ENCODE measurements around the gene TAS1R1. TPM values are rescaled to one million over a fixed set of nuclear protein-coding genes. Genes with fewer than 3 reads are reported as not detected.
A peak's percentile ranks its signal among the peaks of the same experiment; 100 is the strongest.
"Not testable (repeated sequence)": the region's sequence is repeated elsewhere in the genome, so short reads cannot be mapped to it uniquely, and the experiment has no call there.

TAS1R1 gene
- total RNA-seq, 1 donor from 2014 or later: not detected

GRCh38 chr1:6554031-6554906, 838 bp upstream of the TAS1R1 start, which contains the start of gene NOL9:
NOL9 (minus strand) TSS chr1:6554513; CDS start chr1:6554502, 11 bp downstream.
- no peak for DNase-seq (ENCODE audit: extremely low spot score in 2 of 2)
- H3K4me3 ChIP-seq: peak within 1 kb of the TSS; percentile 100
- intact Hi-C loops (cut with DNase I): no loop called here
- H3K27ac ChIP-seq: peak within 1 kb of the TSS; percentile 73
- no peaks in the 10 kb centered on the region for H3K27me3 ChIP-seq
- TF ChIP-seq POLR2AphosphoS5 (IDR thresholded peaks at IDR 0.05; ENCODE audit: insufficient read depth in 1 of 2, low read depth in 1 of 2) (peak; percentile 72 to 87), CTCF (IDR thresholded peaks at IDR 0.05) (peak; percentile 84 to 95 (median 94)), POLR2A (IDR thresholded peaks at IDR 0.05) (peak in 1 of 2 donors; percentile 21)
- peaks cover 24% of the 10 kb centered on the region for H3K4me1 ChIP-seq
- peaks cover 0 to 14% of the 10 kb centered on the region in 2 donors for H3K36me3 ChIP-seq
- no peaks in the 10 kb centered on the region for H3K9me3 ChIP-seq

DNA sequence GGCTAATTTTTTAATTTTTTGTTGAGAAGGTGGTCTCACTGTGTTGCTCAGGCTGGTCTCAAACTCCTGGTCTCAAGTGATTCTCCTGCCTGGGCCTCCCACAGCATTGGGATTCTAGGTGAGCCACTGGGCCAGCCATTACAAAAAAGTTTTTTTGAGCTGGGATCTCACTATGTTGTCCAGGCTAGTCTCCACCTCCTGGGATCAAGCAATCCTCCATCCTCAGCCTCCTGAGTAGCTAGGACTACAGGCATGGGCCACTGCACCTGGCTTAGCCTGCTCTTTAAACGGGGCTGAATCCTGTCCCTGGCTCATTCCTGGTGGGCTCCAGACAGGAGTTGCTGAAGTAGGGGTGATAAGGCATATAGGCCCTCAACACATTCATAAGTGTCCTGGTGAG, 2.5 kb downstream of the TAS1R1 start:
- intact Hi-C loops (cut with DNase I): loop anchor here (5.0 kb wide), 1 partner anchor 90 kb away; no protein-coding TSS in a partner anchor
- no peak for DNase-seq (ENCODE audit: extremely low spot score in 2 of 2)
- TF ChIP-seq CTCF (IDR thresholded peaks at IDR 0.05) (no peak), POLR2AphosphoS5 (IDR thresholded peaks at IDR 0.05; ENCODE audit: insufficient read depth in 1 of 2, low read depth in 1 of 2) (no peak), POLR2A (IDR thresholded peaks at IDR 0.05) (no peak)

DNA sequence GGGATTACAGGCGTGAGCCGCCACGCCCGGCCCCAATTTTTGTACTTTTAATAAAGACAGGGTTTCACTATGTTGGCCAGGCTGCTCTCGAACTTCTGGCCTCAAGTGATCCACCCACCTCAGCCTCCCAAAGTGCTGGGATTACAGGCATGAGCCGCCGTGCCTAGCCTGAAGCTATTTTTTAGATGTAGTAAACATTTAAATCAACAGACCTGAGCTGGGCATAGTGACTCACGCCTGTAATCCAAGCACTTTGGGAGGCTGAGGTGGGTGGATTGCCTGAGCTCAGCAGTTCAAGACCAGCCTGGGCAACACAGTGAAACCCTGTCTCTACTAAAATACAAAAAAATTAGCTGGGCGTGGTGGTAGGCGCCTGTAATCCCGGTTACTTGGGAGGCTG, 4.1 kb downstream of the TAS1R1 start:
- intact Hi-C loops (cut with DNase I): loop anchor here (5.0 kb wide), 1 partner anchor 88 kb away; no protein-coding TSS in a partner anchor
- H3K36me3 ChIP-seq; H3K4me3 ChIP-seq; H3K27ac ChIP-seq; H3K27me3 ChIP-seq; H3K4me1 ChIP-seq; DNase-seq (ENCODE audit: extremely low spot score in 2 of 2); H3K9me3 ChIP-seq: not testable (repeated sequence)

More for the DNA sequence above, 2.5 kb downstream of the TAS1R1 start:
- no peaks in the 10 kb centered on the region for H3K27me3 ChIP-seq
- no peaks in the 10 kb centered on the region for H3K36me3 ChIP-seq
- no peak overlapping the region for H3K27ac ChIP-seq
- H3K4me1 ChIP-seq: peaks cover 22% of the 10 kb centered on the region
- H3K4me3 ChIP-seq: no peak overlapping the region
- no peaks in the 10 kb centered on the region for H3K9me3 ChIP-seq

GRCh38 chr1:6560267-6560666, 5.2 kb downstream of the TAS1R1 start:
- H3K27me3 ChIP-seq: no peaks in the 10 kb centered on the region
- H3K36me3 ChIP-seq: no peaks in the 10 kb centered on the region
- no peak overlapping the region for H3K4me3 ChIP-seq
- no peak for TF ChIP-seq CTCF (IDR thresholded peaks at IDR 0.05)
- TF ChIP-seq POLR2AphosphoS5 (IDR thresholded peaks at IDR 0.05; ENCODE audit: insufficient read depth in 1 of 2, low read depth in 1 of 2): no peak
- no peak for TF ChIP-seq POLR2A (IDR thresholded peaks at IDR 0.05)
- H3K4me1 ChIP-seq: peaks cover under 1% of the 10 kb centered on the region
- no peaks in the 10 kb centered on the region for H3K9me3 ChIP-seq
- intact Hi-C loops (cut with DNase I): no loop called here
- DNase-seq (ENCODE audit: extremely low spot score in 2 of 2): no peak
- no peak overlapping the region for H3K27ac ChIP-seq

DNA sequence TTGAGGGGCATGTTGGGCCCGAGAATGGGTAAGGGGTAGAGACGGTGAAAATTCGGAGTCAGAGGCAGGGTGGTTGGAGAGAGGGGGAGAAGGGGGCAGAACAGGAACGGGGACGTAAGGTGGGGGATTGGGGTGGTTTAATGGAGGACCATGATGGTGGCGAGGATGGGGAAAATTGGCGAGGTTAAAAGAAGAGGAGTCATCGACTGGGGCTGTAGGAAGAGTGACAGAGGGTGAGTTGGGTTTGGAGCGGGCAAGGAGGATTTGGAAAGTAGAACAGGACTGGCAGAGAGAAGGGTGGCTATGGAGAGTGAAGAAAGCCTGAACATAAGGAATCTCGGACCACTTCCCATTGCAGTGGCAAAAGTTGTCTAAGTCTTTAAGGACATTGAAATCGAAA, 13.9 kb downstream of the TAS1R1 start:
- H3K36me3 ChIP-seq: no peaks in the 10 kb centered on the region
- H3K4me1 ChIP-seq: no peaks in the 10 kb centered on the region
- no peak overlapping the region for H3K27ac ChIP-seq
- intact Hi-C loops (cut with DNase I): no loop called here
- H3K27me3 ChIP-seq: no peaks in the 10 kb centered on the region
- DNase-seq (ENCODE audit: extremely low spot score in 2 of 2): no peak
- TF ChIP-seq POLR2A (IDR thresholded peaks at IDR 0.05) (no peak), POLR2AphosphoS5 (IDR thresholded peaks at IDR 0.05; ENCODE audit: insufficient read depth in 1 of 2, low read depth in 1 of 2) (no peak), CTCF (IDR thresholded peaks at IDR 0.05) (no peak)
- no peak overlapping the region for H3K4me3 ChIP-seq
- H3K9me3 ChIP-seq: no peaks in the 10 kb centered on the region
